Measurements from ENCODE around the gene MT4.
A peak's percentile ranks its signal among the peaks of the same experiment; 100 is the strongest.

The MT4 gene

GRCh38 chr16:56564793-56565477 lies at the start of gene MT4:
TSS of gene MT4 (plus strand) at chr16:56565073. CDS start at chr16:56565129, 56 bp downstream.
- DNase-seq, result no peak

- no peak for DNase-seq
Measured at GRCh38 chr16:56515665-56516064, 49.2 kb upstream of the MT4 start.

- no peak for DNase-seq
Measured at GRCh38 chr16:56517206-56517605, 47.7 kb upstream of the MT4 start.

GRCh38 chr16:56518425-56518824 lies 46.4 kb upstream of the MT4 start:
- DNase-seq, result no peak

GRCh38 chr16:56519459-56520250 lies 45.2 kb upstream of the MT4 start, which contains the start of gene BBS2:
TSS of gene BBS2 (minus strand) at chr16:56520024. CDS start at chr16:56519862, 162 bp downstream.
- peak; percentile 89 for DNase-seq

- DNase-seq, result no peak
Measured at GRCh38 chr16:56520251-56520577, 44.7 kb upstream of the MT4 start.

GRCh38 chr16:56525236-56525635 lies 39.6 kb upstream of the MT4 start:
- no peak for DNase-seq

GRCh38 chr16:56530872-56531271 lies 34.0 kb upstream of the MT4 start:
- DNase-seq, result no peak

- DNase-seq, result no peak
Measured at GRCh38 chr16:56532714-56533113, 32.2 kb upstream of the MT4 start.

- no peak for DNase-seq
Measured at GRCh38 chr16:56534847-56535383, 30.0 kb upstream of the MT4 start.

GRCh38 chr16:56538331-56538730 lies 26.5 kb upstream of the MT4 start:
- DNase-seq, result no peak

- DNase-seq, result no peak
Measured at GRCh38 chr16:56539656-56540055, 25.2 kb upstream of the MT4 start.

- no peak for DNase-seq
Measured at GRCh38 chr16:56542039-56542438, 22.8 kb upstream of the MT4 start.

- DNase-seq, result no peak
Measured at GRCh38 chr16:56547120-56547948, 17.5 kb upstream of the MT4 start.

- DNase-seq, result no peak
Measured at GRCh38 chr16:56547949-56548567, 16.8 kb upstream of the MT4 start.

GRCh38 chr16:56549161-56549560 lies 15.7 kb upstream of the MT4 start:
- no peak for DNase-seq

- DNase-seq, result no peak
Measured at GRCh38 chr16:56549744-56550385, 15.0 kb upstream of the MT4 start.

GRCh38 chr16:56551796-56552738 lies 12.8 kb upstream of the MT4 start:
- DNase-seq, result no peak

- DNase-seq, result no peak
Measured at GRCh38 chr16:56554441-56554840, 10.4 kb upstream of the MT4 start.

- DNase-seq, result no peak
Measured at GRCh38 chr16:56558024-56558747, 6.7 kb upstream of the MT4 start.
